Measurements from ENCODE around the gene HARS1. TPM values are rescaled to one million over a fixed set of nuclear protein-coding genes. Genes with fewer than 3 reads are reported as not detected.

HARS1 gene, protein sequence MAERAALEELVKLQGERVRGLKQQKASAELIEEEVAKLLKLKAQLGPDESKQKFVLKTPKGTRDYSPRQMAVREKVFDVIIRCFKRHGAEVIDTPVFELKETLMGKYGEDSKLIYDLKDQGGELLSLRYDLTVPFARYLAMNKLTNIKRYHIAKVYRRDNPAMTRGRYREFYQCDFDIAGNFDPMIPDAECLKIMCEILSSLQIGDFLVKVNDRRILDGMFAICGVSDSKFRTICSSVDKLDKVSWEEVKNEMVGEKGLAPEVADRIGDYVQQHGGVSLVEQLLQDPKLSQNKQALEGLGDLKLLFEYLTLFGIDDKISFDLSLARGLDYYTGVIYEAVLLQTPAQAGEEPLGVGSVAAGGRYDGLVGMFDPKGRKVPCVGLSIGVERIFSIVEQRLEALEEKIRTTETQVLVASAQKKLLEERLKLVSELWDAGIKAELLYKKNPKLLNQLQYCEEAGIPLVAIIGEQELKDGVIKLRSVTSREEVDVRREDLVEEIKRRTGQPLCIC
- total RNA-seq (ENCODE audit: low replicate concordance): 44.9 and 45.7 TPM in 2 replicates

DNA sequence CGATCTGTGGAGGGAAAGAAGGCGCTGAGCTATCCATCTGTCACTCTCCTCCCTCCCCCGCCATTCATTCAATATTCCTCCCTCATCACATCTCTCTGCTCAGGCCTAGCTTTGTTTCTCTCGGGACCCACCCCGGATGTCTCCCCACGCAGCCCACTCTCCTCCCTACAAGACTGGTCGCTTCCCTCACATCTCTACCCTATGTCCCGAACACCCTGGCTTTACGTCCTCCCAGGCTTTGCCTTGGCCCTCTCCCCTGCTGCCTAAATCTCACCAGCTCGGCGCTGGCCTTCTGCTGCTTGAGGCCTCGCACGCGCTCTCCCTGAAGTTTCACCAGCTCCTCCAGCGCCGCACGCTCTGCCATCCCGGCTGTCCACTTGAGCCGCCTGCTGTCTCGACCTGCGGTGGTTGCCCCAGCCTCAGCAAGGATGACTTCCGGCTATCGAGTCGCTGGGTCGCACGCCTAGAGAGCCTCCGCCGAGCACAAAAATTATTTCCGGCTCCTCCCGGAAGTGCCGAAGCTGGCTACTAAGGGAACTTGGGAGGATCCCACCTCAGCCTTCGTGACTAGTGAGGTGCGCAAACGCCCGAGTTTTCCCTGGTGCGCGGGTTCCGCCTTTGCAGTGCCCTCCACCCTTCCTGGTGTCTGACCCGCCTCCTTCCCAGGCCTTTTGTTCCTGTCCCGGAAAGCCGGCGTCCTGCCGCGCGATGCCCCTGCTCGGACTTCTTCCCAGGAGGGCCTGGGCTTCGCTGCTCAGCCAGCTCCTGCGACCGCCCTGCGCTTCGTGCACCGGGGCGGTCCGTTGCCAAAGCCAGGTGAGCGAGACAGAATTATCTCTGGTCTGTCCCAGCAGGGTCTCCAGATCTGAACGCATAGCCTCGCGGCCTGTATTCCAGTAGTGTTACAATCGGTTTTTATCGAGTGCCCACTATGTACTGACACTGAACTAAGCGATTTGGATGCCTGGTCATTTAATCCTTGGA, at the start of gene HARS1, which contains the start of gene HARS2:
Gene HARS1, minus strand, starts transcription at position 430 of the 984 bp plus-strand sequence. Its CDS starts 66 bp downstream, at position 364.
Gene HARS2, plus strand, starts transcription at position 515 of the 984 bp plus-strand sequence. Its CDS starts 194 bp downstream, at position 709.
- H3K27ac ChIP-seq: peak within 1 kb of the TSS; percentile 87
- peak within 1 kb of the TSS; percentile 79 for H3K4me3 ChIP-seq
- H3F3A ChIP-seq (ENCODE audit: low read depth): peaks cover 12% of the 10 kb centered on the region
- H4K20me1 ChIP-seq (ENCODE audit: low read depth): peaks cover 11% of the 10 kb centered on the region
- H3K27me3 ChIP-seq: no peaks in the 10 kb centered on the region
- no peaks in the 10 kb centered on the region for H3K9me3 ChIP-seq (ENCODE audit: low read depth)
- Mint-ChIP-seq H3K9me3 (no peaks in the 10 kb centered on the region), H3K27ac (peak within 1 kb of the TSS; percentile 76), H3K4me1 (peaks cover 17% of the 10 kb centered on the region), H3K4me3 (peak within 1 kb of the TSS; percentile 98), H3K27me3 (ENCODE audit: insufficient read depth, low read depth) (no peaks in the 10 kb centered on the region), H3K36me3 (peaks cover 7% of the 10 kb centered on the region)
- no peaks in the 10 kb centered on the region for H3K36me3 ChIP-seq
- peak within 1 kb of the TSS; percentile 92 for H2AFZ ChIP-seq (replicated peaks)
- peak; percentile 94 for DNase-seq (ENCODE audit: low spot score)
- H3K9ac ChIP-seq: peak within 1 kb of the TSS; percentile 61
- TF ChIP-seq EZH2 (IDR thresholded peaks at IDR 0.05) (no peak), EZH2phosphoT487 (IDR thresholded peaks at IDR 0.05) (no peak), CTCF (IDR thresholded peaks at IDR 0.05) (no peak)
- peaks cover 48% of the 10 kb centered on the region for H3K79me2 ChIP-seq (ENCODE audit: low read depth)
- no peaks in the 10 kb centered on the region for H3K4me1 ChIP-seq
- H3K4me2 ChIP-seq: peak within 1 kb of the TSS; percentile 82

DNA sequence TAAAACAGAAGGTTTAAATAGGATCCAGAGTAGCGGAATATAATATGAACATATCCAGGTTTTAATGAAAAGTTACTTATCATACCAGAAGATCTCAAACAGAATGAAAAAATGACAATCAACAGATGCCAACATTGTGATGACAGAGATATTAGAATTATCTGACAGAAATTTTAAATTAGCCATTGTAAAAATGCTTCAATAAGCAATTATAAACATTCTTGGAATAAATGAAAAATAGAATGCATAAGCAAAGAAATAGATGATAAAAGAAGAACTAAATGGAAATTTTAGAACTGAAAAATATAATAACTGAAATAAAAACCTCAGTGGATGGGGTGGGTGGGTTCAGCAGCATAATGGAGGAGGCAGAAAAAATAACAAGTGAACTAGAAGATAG, 46.3 kb upstream of the HARS1 start:
- Mint-ChIP-seq H3K36me3 (no peaks in the 10 kb centered on the region), H3K27me3 (ENCODE audit: insufficient read depth, low read depth) (peaks cover 2% of the 10 kb centered on the region), H3K4me1 (peaks cover 3% of the 10 kb centered on the region), H3K9me3 (peaks cover 8% of the 10 kb centered on the region), H3K27ac (no peak overlapping the region), H3K4me3 (no peak overlapping the region)
- Histone ChIP-seq H3K4me2 (no peak overlapping the region), H3K27ac (no peak overlapping the region), H3K27me3 (no peaks in the 10 kb centered on the region), H3K9me3 (ENCODE audit: low read depth) (no peaks in the 10 kb centered on the region), H2AFZ (replicated peaks) (no peak overlapping the region), H3K4me1 (no peaks in the 10 kb centered on the region), H3K9ac (no peak overlapping the region), H3K4me3 (no peak overlapping the region), H3F3A (ENCODE audit: low read depth) (no peaks in the 10 kb centered on the region), H3K79me2 (ENCODE audit: low read depth) (no peaks in the 10 kb centered on the region), H3K36me3 (no peaks in the 10 kb centered on the region), H4K20me1 (ENCODE audit: low read depth) (no peaks in the 10 kb centered on the region)
- TF ChIP-seq EZH2 (IDR thresholded peaks at IDR 0.05) (no peak), EZH2phosphoT487 (IDR thresholded peaks at IDR 0.05) (no peak), CTCF (IDR thresholded peaks at IDR 0.05) (no peak)
- no peak for DNase-seq (ENCODE audit: low spot score)

DNA sequence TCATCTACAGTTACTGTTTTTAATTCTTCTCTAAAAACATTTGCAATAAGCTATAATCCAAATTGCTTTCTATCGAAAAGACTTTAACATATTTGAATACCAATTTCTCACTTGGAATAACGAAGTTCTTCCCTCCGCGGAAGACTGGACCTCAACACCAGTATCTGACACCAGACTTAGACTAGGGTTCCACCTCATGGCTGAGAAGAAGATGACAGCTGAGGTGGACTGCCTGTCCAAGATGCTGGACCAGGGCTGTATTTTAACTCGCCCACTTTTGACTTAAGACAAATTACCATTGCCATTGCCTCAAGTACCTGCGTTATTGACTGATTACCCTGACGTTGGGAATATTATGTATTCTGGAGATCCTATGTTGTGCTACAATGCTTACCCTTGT, 43.2 kb upstream of the HARS1 start:
- H3K36me3 ChIP-seq: no peaks in the 10 kb centered on the region
- H3K4me1 ChIP-seq: no peaks in the 10 kb centered on the region
- no peak overlapping the region for H3K4me3 ChIP-seq
- no peak overlapping the region for H3K4me2 ChIP-seq
- TF ChIP-seq CTCF (IDR thresholded peaks at IDR 0.05) (peak; percentile 36), EZH2 (IDR thresholded peaks at IDR 0.05) (no peak), EZH2phosphoT487 (IDR thresholded peaks at IDR 0.05) (no peak)
- no peak overlapping the region for H3K27ac ChIP-seq
- no peaks in the 10 kb centered on the region for H4K20me1 ChIP-seq (ENCODE audit: low read depth)
- H3K27me3 ChIP-seq: no peaks in the 10 kb centered on the region
- H3K9me3 ChIP-seq (ENCODE audit: low read depth): no peaks in the 10 kb centered on the region
- Mint-ChIP-seq H3K27me3 (ENCODE audit: insufficient read depth, low read depth) (peaks cover 3% of the 10 kb centered on the region), H3K4me3 (no peak overlapping the region), H3K27ac (no peak overlapping the region), H3K4me1 (peaks cover 3% of the 10 kb centered on the region), H3K36me3 (no peaks in the 10 kb centered on the region), H3K9me3 (peaks cover 7% of the 10 kb centered on the region)
- H2AFZ ChIP-seq (replicated peaks): no peak overlapping the region
- peak; percentile 12 for DNase-seq (ENCODE audit: low spot score)
- H3F3A ChIP-seq (ENCODE audit: low read depth): no peaks in the 10 kb centered on the region
- H3K79me2 ChIP-seq (ENCODE audit: low read depth): no peaks in the 10 kb centered on the region
- H3K9ac ChIP-seq: no peak overlapping the region

Measured in neural progenitor cell (in vitro differentiated cells).